Astrocyte of the cerebellum (primary cell): ENCODE data around the gene SLC6A1.

Source experiments
- DNase-seq: peaks from one replicate; pipeline ENCODE4 v3.0.0-alpha.2; 2011; ENCODE audit warnings: low read depth
- H3K4me3 ChIP-seq: 2 replicates; pipeline ENCODE4 v1.5.1; 2011; ENCODE audit warnings: mild to moderate bottlenecking, low read depth, low read length, moderate library complexity
- in situ Hi-C: cut with HindIII; loops from 2 replicates; pipeline ENCODE4 v1.10.0; 2017; ENCODE audit warnings: low sequenced_read_pairs
- TF ChIP-seq, protein P1 (sequence below): IDR thresholded peaks from 2 replicates; pipeline ENCODE4 v1.5.1; 2012; ENCODE audit warnings: low read length, low read depth, moderate library complexity, mild to moderate bottlenecking; ENCODE audit errors: missing control alignments

SLC6A1 gene

DNA sequence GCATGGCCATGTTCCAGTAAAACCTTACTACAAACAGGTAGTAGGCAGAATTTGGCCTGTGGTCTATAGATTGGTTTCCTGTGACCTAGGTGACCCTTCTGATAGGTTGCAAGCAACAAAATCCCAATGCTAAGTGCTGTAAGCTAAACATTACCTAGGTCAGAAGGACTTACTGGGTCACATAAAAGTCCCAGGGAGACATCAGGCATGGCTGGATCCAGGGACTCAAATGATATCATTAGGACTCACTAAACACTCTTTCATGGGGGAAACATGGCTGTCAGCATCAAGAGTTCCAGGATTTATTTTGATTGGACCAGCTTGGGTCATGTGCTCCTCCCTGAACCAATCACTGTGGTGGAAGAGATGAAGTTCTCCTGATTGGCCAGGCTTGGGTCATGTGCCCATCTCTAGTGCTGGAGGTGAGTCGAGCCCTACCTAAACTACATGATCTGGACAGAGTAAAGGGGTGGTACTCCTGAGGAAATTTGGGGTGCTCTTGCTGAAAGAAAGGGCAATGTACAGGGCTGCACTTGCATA, 16.8 kb upstream of the SLC6A1 start:
- in situ Hi-C loops: no loop called here
- TF ChIP-seq, protein P1, sequence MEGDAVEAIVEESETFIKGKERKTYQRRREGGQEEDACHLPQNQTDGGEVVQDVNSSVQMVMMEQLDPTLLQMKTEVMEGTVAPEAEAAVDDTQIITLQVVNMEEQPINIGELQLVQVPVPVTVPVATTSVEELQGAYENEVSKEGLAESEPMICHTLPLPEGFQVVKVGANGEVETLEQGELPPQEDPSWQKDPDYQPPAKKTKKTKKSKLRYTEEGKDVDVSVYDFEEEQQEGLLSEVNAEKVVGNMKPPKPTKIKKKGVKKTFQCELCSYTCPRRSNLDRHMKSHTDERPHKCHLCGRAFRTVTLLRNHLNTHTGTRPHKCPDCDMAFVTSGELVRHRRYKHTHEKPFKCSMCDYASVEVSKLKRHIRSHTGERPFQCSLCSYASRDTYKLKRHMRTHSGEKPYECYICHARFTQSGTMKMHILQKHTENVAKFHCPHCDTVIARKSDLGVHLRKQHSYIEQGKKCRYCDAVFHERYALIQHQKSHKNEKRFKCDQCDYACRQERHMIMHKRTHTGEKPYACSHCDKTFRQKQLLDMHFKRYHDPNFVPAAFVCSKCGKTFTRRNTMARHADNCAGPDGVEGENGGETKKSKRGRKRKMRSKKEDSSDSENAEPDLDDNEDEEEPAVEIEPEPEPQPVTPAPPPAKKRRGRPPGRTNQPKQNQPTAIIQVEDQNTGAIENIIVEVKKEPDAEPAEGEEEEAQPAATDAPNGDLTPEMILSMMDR: no peak
- DNase-seq: no peak
- no peak overlapping the region for H3K4me3 ChIP-seq

DNA sequence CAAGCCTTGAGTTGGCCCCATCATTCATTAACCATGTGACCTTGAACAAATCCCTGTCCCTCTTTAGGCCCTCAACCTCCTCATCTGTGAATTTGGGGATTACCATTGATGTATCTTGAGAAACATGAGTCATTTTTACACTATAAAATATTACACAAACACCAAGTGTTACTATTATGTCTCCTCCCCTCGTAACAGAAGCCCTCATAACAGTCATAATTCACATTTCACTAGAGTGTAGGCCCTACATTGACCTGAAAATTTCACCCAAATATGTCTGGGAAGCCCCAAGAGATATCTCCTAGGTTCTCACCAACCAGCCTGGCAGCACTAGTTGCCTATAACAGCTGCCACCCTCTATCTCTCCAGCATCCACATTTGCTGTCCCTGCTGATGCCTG, 15.8 kb upstream of the SLC6A1 start:
- no peak for DNase-seq
- no peak overlapping the region for H3K4me3 ChIP-seq
- in situ Hi-C loops: no loop called here
- TF ChIP-seq, protein P1: no peak

DNA sequence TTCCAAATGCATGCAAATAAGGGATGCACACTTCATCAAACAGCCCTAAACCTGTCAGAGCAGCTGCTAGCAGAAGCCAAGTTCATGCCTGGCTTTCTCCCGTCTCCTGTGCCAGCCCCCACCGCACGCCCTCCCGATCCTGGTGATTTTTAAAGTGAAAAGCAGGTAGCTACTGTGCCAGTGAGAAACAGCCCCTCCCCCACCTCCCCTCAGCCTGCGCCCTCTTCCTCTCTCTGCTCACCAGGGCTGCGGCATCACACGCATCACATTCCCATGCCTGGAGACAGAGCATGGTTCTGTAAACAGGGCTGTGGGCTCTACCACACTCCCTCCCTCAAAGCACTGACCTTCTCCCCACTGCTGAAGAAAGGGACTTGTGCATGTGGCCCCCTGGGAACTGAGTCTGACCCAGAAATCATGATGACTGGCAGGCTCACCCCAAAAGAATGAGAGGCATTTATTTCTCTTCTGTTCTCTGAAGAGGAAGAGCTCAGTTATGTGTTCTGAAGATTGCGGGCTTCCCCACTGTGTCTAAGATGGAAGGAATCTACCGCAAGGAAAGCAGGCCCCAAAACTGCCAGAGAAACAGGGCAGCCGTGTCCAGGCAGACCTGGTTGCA, 14.5 kb upstream of the SLC6A1 start:
- TF ChIP-seq, protein P1: no peak
- H3K4me3 ChIP-seq: no peak overlapping the region
- no peak for DNase-seq
- in situ Hi-C loops: no loop called here

DNA sequence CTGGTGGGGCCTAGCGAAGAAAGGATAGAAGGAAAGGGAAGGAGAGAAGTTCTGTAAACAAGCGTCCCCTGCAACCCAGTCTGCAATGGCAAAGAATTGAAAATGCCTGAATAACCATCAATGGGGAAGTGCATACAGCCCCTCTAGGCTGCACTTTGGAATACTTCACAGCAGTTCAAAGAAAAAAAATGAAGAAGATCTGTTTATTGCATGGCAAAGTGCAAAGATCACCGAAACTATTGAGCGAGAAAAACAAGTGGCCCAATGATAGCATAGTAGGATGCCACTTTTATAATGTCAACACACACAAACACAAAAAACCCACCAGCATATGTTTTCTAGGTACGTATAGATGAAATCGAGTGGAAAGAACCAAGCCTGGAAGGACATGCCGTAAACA, 13.6 kb upstream of the SLC6A1 start:
- in situ Hi-C loops: no loop called here
- DNase-seq: no peak
- H3K4me3 ChIP-seq: no peak overlapping the region
- TF ChIP-seq, protein P1: no peak

DNA sequence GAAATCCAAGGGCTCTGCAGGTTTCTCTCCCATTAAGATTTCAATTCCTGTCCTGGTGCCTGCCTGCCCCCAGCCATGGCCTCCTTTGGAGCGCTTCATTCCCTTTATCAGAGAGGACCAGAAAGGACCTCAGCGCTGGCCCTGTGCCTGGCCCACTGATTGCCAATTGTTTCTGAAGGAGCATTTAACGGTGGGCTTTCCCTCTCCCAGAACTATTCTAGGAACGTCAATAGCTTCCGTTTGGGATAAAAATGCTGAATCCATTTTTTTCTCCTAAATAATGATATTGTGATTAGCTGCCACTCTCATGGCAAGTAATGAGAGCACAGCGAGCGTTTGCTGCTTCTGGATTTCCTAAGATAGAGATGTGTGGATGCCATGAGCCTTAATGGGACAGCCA, 12.2 kb upstream of the SLC6A1 start:
- TF ChIP-seq, protein P1: no peak
- in situ Hi-C loops: no loop called here
- DNase-seq: no peak
- H3K4me3 ChIP-seq: no peak overlapping the region

DNA sequence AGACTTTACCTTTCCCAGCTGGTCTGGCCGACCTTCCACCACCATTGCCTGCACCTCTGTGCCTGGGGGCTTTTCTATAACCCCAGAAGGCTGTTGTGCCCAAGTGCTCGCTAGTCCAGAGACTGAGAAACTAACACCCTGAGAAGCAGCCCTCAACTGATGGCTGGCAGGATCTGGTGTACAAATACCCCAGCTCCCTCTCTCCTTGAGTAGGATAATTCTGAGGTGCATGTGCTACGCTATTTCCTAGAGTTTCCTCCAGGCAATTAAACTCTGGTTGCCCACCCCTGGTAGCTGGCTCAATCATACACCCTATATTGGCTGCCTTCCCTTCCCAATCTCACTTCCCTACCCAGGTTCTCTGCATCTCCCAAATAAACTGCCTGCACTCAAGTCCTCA, 11.5 kb upstream of the SLC6A1 start:
- TF ChIP-seq, protein P1: no peak
- DNase-seq: no peak
- in situ Hi-C loops: no loop called here
- H3K4me3 ChIP-seq: no peak overlapping the region
